ENCODE data around the gene ARTN. TPM values are rescaled to one million over a fixed set of nuclear protein-coding genes. Genes with fewer than 3 reads are reported as not detected.
A peak's percentile ranks its signal among the peaks of the same experiment; 100 is the strongest.

ARTN gene
- total RNA-seq, 2 donors from 2014 or later = 1.3 to 12.5 TPM

DNA sequence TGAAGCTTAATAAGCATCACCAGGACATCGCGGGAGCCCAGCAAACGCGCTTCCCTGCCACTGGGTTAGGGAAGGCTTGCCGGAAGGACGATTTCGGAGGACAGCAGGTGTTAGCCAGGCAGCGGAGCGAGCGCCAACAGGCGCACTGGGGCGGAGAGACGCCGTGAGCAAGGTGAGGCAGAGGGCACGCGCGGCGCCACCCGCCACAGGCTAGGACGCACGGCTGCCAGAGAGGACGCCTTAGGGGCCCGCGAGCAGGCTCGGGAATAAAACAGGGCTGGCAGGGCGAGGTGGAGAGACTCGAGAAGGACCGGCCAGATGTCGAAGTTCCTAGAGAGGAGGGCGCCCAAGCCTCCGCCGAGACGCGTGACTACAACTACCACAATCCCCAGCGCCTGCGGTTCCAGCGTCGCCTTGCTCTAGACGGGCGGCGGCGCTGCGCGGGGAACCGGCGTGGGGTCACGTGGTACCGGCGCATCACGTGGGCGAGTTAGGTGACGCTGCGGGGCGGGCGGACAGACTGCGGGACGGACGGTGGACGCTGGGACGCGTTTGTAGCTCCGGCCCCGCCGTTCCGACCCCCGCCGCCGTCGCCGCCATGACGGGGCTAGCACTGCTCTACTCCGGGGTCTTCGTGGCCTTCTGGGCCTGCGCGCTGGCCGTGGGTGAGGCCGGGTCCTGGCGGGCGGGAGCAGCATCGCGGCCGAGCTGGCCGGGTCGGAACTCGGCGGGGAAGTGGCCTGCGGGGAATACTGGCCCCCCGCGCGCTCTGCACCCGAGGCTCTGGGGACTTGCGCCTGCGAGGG is 41.0 kb downstream of the ARTN start, which contains the start of gene ATP6V0B:
ATP6V0B (plus strand) TSS at position 518 of the 806 bp plus-strand sequence; CDS start at position 599, 81 bp downstream.
- TF ChIP-seq CTCF (IDR thresholded peaks at IDR 0.05) (peak in 5 of 7 experiments; percentile 11 to 46 (median 37)), POLR2A (IDR thresholded peaks at IDR 0.05) (peak; percentile 83 to 93 (median 88))
- Histone ChIP-seq H3K4me3 (peak within 1 kb of the TSS; percentile 71 to 90), H3K4me1 (peaks cover 57% of the 10 kb centered on the region), H3K36me3 (replicated peaks in 1 of 2; ENCODE audit: insufficient read depth in 1 of 2, low read depth in 2 of 2) (peaks cover 0 to 4% of the 10 kb centered on the region in 2 donors), H3K9me3 (no peaks in the 10 kb centered on the region), H3K27ac (peak within 1 kb of the TSS; percentile 88 to 98 (median 94)), H3K27me3 (no peaks in the 10 kb centered on the region)
- intact Hi-C loops (cut with DNase I) = no loop called here
- peak; percentile 96 to 98 (median 97) for DNase-seq
- 0 to 1% methylated on average over 14 to 88 of the region's 93 CpGs for WGBS, 2 donors
- ATAC-seq = peak; percentile 82

- Histone ChIP-seq H3K27me3 (no peaks in the 10 kb centered on the region), H3K9me3 (no peaks in the 10 kb centered on the region), H3K27ac (peak overlapping the region; percentile 88 to 98 (median 94)), H3K4me3 (peak overlapping the region; percentile 71 to 90), H3K4me1 (peaks cover 62% of the 10 kb centered on the region), H3K36me3 (replicated peaks in 1 of 2; ENCODE audit: insufficient read depth in 1 of 2, low read depth in 2 of 2) (peaks cover 0 to 4% of the 10 kb centered on the region in 2 donors)
- intact Hi-C loops (cut with DNase I) = no loop called here
- DNase-seq (peak; percentile 70 to 80 (median 73)), ATAC-seq (peak; percentile 25)
- 1% methylated on average over 19 to 34 of the region's 34 CpGs for WGBS, 2 donors
- TF ChIP-seq CTCF (IDR thresholded peaks at IDR 0.05) = no peak
- no peak for TF ChIP-seq POLR2A (IDR thresholded peaks at IDR 0.05)
These were observed 41.8 kb downstream of the ARTN start for GRCh38 chr1:43975249-43975961.

GRCh38 chr1:43976045-43976444 is 42.4 kb downstream of the ARTN start:
- no peak for DNase-seq
- Histone ChIP-seq H3K9me3 (no peaks in the 10 kb centered on the region), H3K4me1 (peaks cover 62% of the 10 kb centered on the region), H3K4me3 (peak overlapping the region; percentile 71 to 90), H3K27ac (peak overlapping the region in 3 of 4 donors; percentile 88 to 98 (median 98)), H3K27me3 (no peaks in the 10 kb centered on the region), H3K36me3 (replicated peaks in 1 of 2; ENCODE audit: insufficient read depth in 1 of 2, low read depth in 2 of 2) (peaks cover 0 to 4% of the 10 kb centered on the region in 2 donors)
- ATAC-seq = no peak
- WGBS, 2 donors = 27 to 49% methylated on average over 4 of the region's 4 CpGs
- intact Hi-C loops (cut with DNase I) = no loop called here
- no peak for TF ChIP-seq CTCF (IDR thresholded peaks at IDR 0.05)
- TF ChIP-seq POLR2A (IDR thresholded peaks at IDR 0.05) = no peak

DNA sequence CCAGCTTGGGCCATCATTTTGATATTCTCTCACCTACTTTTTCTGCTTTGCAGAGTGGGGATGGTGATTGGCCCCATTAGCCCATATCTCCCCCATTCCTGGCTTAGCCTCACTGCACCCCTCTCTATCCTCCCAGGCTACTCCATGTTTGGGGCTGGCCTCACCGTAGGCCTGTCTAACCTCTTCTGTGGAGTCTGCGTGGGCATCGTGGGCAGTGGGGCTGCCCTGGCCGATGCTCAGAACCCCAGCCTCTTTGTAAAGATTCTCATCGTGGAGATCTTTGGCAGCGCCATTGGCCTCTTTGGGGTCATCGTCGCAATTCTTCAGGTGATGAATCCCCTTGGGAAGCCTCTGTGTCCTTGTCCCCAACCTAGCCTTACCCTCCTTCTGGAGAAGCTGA is 43.3 kb downstream of the ARTN start:
- H3K36me3 ChIP-seq (replicated peaks in 1 of 2; ENCODE audit: insufficient read depth in 1 of 2, low read depth in 2 of 2) = peaks cover 0 to 4% of the 10 kb centered on the region in 2 donors
- TF ChIP-seq CTCF (IDR thresholded peaks at IDR 0.05) = no peak
- intact Hi-C loops (cut with DNase I) = no loop called here
- DNase-seq = no peak
- H3K4me3 ChIP-seq = no peak overlapping the region
- no peaks in the 10 kb centered on the region for H3K9me3 ChIP-seq
- no peak for ATAC-seq
- peaks cover 59% of the 10 kb centered on the region for H3K4me1 ChIP-seq
- WGBS, 2 donors = 76 to 78% methylated on average over 8 of the region's 8 CpGs
- H3K27ac ChIP-seq = no peak overlapping the region
- H3K27me3 ChIP-seq = no peaks in the 10 kb centered on the region
